NT2/D1 (cell line): ENCODE data around the gene EPB41L4B.
"Not testable (repeated sequence)": the region's sequence is repeated elsewhere in the genome, so short reads cannot be mapped to it uniquely, and the experiment has no call there.

Experiments used
- DNase-seq: peaks from one replicate; pipeline ENCODE4 v3.0.0-alpha.2; 2011; ENCODE audit warnings: low read depth, low spot score
- H3K27me3 ChIP-seq: 2 replicates; pipeline ENCODE4 v1.6.0; 2011; ENCODE audit warnings: mild to moderate bottlenecking; ENCODE audit not compliant: insufficient read length, insufficient read depth
- H3K36me3 ChIP-seq: 2 replicates; pipeline ENCODE4 v1.6.1; 2011; ENCODE audit warnings: mild to moderate bottlenecking, low read length, mixed read lengths; ENCODE audit not compliant: insufficient read depth, insufficient read length
- H3K4me1 ChIP-seq: 2 replicates; pipeline ENCODE4 v1.5.1; 2011; ENCODE audit not compliant: insufficient read depth, insufficient read length
- H3K4me3 ChIP-seq: 2 replicates; pipeline ENCODE4 v1.5.1; 2011; ENCODE audit warnings: low read depth; ENCODE audit not compliant: insufficient read length
- H3K9ac ChIP-seq: 2 replicates; pipeline ENCODE4 v1.6.0; 2011; ENCODE audit warnings: low read depth; ENCODE audit not compliant: insufficient read length
- H3K9me3 ChIP-seq: 2 replicates; pipeline ENCODE4 v1.5.1; 2011; ENCODE audit warnings: mild to moderate bottlenecking, low read length; ENCODE audit not compliant: insufficient read depth
- SUZ12 ChIP-seq: IDR thresholded peaks from 2 replicates; pipeline ENCODE4 v1.6.1; 2011; ENCODE audit not compliant: insufficient read length, insufficient read depth; ENCODE audit errors: extremely low read depth
- YY1 ChIP-seq: IDR thresholded peaks from 2 replicates; pipeline ENCODE4 v1.6.1; 2011; ENCODE audit not compliant: insufficient read length, insufficient read depth
- ZNF274 ChIP-seq: IDR thresholded peaks from 2 replicates; pipeline ENCODE4 v1.6.1; 2011; ENCODE audit warnings: mild to moderate bottlenecking, low read depth, low read length

The EPB41L4B gene

DNA sequence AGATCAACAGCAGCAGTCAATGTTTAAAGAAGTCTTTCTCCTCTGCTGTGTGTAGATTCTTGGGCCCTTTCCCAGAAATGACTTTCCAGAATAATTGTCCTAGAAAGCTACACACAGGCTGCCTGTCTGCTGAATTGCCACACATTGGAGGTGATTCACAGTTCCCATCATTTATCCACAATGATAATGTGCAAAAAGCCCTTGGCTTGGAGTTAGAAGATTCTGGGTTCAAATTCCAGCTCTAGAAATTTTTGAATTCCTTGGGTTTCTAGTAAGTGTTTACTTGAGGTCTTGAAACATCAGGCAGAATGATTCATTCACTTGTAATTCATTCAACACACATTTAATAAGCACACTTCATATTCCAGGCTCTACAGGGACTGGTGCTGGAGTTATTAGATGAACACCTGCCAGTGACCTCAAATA, 28.6 kb upstream of the EPB41L4B start:
- no peak for TF ChIP-seq YY1
- TF ChIP-seq SUZ12, result no peak
- no peak overlapping the region for H3K9ac ChIP-seq
- H3K4me3 ChIP-seq, result no peak overlapping the region
- H3K36me3 ChIP-seq, result no peaks in the 10 kb centered on the region
- H3K27me3 ChIP-seq, result no peaks in the 10 kb centered on the region
- DNase-seq, result no peak
- H3K4me1 ChIP-seq, result peaks cover 4% of the 10 kb centered on the region
- H3K9me3 ChIP-seq, result no peaks in the 10 kb centered on the region

DNA sequence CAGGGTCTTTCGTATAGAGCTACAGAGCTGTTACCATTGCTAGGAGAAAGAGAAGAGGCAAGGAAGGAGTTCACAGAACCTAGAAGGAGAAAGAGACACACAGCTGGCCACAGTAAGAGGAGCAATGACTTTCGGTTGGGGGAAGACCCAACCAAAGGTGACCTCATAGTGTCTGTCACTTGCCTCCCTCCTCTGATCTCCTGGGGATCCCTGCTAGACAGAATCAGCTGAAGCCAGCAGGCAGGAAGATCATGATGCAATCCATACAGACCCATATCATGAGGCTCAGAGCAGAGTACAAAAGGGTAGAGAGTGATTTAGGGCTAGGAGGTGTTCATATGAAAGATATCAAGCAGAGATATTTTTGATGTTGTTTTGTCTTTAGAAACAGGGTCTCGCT, 26.0 kb upstream of the EPB41L4B start:
- Histone ChIP-seq H3K9me3 (no peaks in the 10 kb centered on the region), H3K9ac (no peak overlapping the region), H3K27me3 (no peaks in the 10 kb centered on the region), H3K4me1 (peaks cover 6% of the 10 kb centered on the region), H3K36me3 (no peaks in the 10 kb centered on the region), H3K4me3 (no peak overlapping the region)
- TF ChIP-seq SUZ12 (no peak), ZNF274 (no peak), YY1 (no peak)
- DNase-seq, result no peak

DNA sequence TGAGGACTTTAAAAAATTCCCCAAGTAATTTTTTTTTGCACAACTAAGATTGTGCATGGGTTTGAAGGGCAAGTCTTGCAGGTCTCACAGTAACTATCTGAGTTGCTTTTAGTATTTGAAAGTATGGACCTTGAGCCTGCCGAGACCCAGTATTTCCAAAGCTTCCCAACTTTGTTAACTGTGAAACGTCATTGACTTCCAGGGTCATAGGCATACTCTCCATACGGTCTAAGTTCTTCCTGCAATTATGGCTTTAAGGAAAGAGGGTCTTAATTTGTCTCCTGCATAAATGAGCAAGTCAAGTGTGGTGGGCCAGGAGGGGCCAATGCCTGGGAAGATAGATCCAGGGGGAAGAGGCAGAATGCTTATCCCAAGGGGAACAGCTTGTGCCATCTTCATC, 24.0 kb upstream of the EPB41L4B start:
- no peak overlapping the region for H3K4me3 ChIP-seq
- H3K9me3 ChIP-seq, result no peaks in the 10 kb centered on the region
- no peaks in the 10 kb centered on the region for H3K36me3 ChIP-seq

DNA sequence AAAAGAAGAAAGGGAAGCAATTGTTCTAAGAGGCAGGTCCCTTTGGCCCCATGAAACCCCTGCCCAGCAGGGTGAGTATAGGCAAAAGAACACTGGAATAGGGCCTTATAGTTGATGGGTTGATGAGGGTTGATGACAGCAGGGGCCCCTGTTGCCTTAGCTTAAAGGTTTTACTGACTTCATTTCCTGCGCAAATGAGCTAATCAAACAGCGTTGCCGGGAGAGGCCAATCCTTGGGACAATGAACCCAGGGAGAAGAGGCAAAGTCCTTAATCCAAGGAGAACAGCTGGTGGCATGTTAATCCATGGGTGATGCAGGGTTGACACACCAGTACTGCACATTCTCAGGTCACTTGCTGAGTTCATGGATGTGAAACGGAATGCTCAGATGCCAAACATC, 22.0 kb upstream of the EPB41L4B start:
- no peak overlapping the region for H3K4me3 ChIP-seq
- H3K9me3 ChIP-seq, result no peaks in the 10 kb centered on the region
- TF ChIP-seq SUZ12 (no peak), YY1 (no peak), ZNF274 (no peak)
- H3K36me3 ChIP-seq, result no peaks in the 10 kb centered on the region
- H3K4me1 ChIP-seq, result peaks cover 6% of the 10 kb centered on the region
- H3K27me3 ChIP-seq, result no peaks in the 10 kb centered on the region
- H3K9ac ChIP-seq, result no peak overlapping the region
- DNase-seq, result no peak

More for the DNA sequence above, 24.0 kb upstream of the EPB41L4B start:
- no peak for DNase-seq
- Histone ChIP-seq H3K27me3 (no peaks in the 10 kb centered on the region), H3K9ac (no peak overlapping the region), H3K4me1 (peaks cover 6% of the 10 kb centered on the region)
- TF ChIP-seq ZNF274, result no peak
- TF ChIP-seq SUZ12, result no peak
- TF ChIP-seq YY1, result no peak

DNA sequence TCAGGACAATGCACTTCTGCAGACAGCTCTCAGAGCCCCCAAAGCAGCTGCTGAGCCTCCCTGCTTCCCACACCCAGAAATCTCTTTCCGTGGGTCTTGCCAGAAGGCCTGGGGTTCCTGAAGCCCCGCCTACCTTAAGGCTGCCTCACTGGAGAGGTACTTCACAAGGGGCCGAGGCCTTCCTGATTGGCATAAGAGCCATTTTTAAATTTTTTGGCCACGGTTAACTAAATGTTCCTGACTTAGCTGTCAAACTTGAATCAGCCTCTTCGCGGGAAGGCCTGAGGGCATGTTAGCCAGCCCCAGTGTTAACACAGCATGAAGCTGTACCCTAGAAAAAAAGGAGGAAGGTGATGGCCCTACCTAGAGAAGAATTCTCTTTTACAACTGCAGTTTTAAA, 20.7 kb upstream of the EPB41L4B start:
- Histone ChIP-seq H3K9ac (no peak overlapping the region), H3K4me3 (no peak overlapping the region), H3K36me3 (no peaks in the 10 kb centered on the region), H3K4me1 (peaks cover 6% of the 10 kb centered on the region), H3K9me3 (no peaks in the 10 kb centered on the region), H3K27me3 (no peaks in the 10 kb centered on the region)
- no peak for DNase-seq
- TF ChIP-seq ZNF274, result no peak
- TF ChIP-seq YY1, result no peak
- no peak for TF ChIP-seq SUZ12

DNA sequence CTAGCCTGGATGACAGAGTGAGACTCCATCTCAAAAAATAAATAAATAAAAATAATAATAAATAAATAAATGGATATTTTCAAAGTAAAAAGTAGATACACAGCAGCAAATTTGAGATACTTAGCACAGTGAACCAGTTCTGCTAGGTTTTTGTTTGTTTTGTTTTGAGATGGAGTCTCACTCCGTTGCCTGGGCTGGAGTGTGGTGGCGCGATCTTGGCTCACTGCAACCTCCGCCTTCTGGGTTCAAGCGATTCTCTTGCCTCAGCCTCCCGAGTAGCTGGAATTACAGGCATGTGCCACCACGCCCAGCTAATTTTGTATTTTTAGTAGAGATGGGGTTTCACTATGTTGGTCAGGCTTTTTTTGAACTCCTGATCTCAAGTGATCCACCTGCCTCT, 20.1 kb upstream of the EPB41L4B start:
- H3K9me3 ChIP-seq, H3K4me1 ChIP-seq, H3K36me3 ChIP-seq, H3K4me3 ChIP-seq, H3K9ac ChIP-seq, H3K27me3 ChIP-seq, DNase-seq: not testable (repeated sequence)

DNA sequence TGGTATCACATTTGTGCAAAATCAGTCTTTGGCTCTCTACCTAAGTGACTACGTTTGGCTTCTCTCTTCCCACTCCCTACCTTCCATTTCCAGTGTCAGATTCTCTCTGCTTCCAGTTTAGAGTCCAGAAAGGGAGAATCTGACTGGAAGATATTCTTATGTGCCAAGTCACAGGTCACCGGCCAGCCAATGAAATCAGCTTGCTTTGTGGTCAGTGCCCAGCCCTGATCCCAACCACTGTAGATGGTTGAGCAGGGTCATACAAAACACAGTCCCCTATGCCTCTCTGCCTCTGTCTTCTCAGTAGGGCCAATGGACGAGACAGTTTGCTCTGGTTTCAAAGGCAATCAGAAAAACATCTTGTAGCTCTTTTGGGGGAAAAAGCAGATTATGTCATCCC, 15.6 kb upstream of the EPB41L4B start:
- no peak for DNase-seq
- H3K4me1 ChIP-seq, result peaks cover under 1% of the 10 kb centered on the region
- no peak overlapping the region for H3K9ac ChIP-seq
- no peaks in the 10 kb centered on the region for H3K27me3 ChIP-seq
- H3K4me3 ChIP-seq, result no peak overlapping the region
- H3K36me3 ChIP-seq, result no peaks in the 10 kb centered on the region
- TF ChIP-seq SUZ12, result no peak
- no peak for TF ChIP-seq ZNF274
- no peak for TF ChIP-seq YY1
- H3K9me3 ChIP-seq, result no peaks in the 10 kb centered on the region

DNA sequence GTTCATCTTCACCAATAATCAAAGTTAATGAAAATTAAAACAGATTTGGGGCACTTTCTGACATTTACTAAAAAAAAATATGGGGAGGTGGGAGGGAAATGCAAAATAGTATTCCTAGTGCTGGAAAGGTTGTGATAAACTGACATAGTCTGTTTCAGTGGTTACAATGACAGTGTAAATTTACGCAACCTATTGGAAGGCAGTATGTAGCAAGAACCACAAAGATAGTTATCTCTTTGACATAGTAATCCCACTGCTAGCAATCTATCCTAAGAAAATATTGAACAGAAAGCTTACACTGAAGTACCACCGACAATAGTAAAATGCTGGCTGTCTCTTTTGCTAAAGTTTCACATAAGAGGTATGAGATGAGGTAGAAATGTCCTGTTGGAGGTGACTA, 15.1 kb upstream of the EPB41L4B start:
- H3K36me3 ChIP-seq, result no peaks in the 10 kb centered on the region
- peaks cover 2% of the 10 kb centered on the region for H3K4me1 ChIP-seq
- TF ChIP-seq SUZ12 (no peak), ZNF274 (no peak), YY1 (no peak)
- no peaks in the 10 kb centered on the region for H3K27me3 ChIP-seq
- no peak for DNase-seq
- no peaks in the 10 kb centered on the region for H3K9me3 ChIP-seq
- no peak overlapping the region for H3K4me3 ChIP-seq
- no peak overlapping the region for H3K9ac ChIP-seq
